HG03469 (cell line): Measurements from ENCODE around the gene RREB1.
"Not testable (repeated sequence)": the region's sequence is repeated elsewhere in the genome, so short reads cannot be mapped to it uniquely, and the experiment has no call there.

ENCODE experiments used
- ATAC-seq: cut with Tn5 transposase; IDR thresholded peaks from one replicate; pipeline ENCODE4 v1.9.1; 2021; ENCODE audit warnings: mild to moderate bottlenecking, moderate library complexity, moderate number of reproducible peaks; ENCODE audit not compliant: unreplicated experiment

RREB1 gene

DNA sequence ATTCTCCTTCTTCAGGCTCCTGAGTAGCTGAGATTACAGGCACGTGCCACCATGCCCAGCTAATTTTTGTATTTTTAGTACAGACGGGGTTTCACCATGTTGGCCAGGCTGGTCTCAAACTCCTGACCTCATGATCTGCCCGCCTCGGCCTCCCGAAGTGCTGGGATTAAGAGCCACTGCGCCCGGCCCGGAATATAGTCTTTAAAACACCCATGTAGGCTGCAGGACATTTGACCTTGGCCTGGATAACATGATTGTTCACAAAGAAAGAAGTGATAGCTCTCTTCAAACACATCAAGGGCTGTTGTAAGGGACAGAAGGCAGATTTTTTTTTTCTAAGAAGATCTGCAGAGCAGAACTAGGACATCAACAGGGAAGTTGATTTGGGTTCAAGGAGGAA is 166.8 kb downstream of the RREB1 start:
- ATAC-seq, result not testable (repeated sequence)

DNA sequence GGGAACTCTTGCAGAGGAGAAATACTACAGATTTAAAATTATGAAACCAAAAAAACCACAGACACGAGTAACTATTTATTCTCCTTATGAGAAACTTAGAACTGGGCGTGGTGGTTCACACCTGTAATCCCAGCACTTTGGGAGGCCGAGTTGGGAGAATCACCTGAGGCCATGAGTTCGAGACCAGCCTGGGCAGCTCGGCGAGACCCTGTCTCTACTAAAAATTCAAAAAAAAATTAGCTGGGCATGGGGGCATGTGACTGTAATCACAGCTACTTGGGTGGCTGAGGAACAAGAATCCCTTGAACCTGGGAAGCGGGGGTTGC is 168.4 kb downstream of the RREB1 start:
- ATAC-seq, result no peak

DNA sequence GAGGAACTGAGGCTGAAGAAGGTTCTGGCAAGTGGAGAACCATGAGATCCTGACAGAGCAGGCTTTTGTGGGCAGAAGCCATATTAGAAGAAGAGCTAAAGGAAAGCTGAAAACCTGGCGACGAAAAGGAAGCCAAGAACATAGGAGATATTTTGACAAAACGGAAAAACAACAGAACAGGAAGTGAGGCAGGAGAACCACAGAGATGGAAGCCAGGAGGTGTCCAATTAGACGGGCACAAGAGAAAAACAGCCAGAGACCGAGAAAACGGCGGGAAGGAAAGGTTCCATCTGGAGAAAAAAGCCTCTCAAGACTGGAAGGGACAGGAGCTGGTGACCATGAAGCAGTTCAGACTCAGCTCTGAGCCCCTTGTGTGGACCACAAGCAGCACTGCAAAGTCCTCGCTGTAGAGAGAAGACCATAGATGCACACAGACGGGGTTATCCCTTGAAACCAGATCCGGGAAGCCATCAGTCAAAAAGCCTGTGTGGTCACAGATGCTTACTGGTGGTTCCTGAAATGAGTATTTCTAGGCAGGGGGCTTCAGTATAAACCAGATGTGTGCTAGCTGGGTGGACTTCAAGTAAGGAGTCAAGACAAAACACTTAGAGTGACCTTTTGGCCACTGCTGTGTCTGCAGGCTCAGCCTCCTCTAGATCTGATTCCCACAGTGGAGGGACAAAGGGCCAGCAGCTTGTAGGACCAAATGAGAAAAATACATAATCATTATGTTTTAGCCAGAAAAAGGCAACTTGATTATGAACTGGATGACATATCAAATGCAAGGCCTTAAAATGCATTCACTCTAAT is 174.5 kb downstream of the RREB1 start:
- no peak for ATAC-seq

DNA sequence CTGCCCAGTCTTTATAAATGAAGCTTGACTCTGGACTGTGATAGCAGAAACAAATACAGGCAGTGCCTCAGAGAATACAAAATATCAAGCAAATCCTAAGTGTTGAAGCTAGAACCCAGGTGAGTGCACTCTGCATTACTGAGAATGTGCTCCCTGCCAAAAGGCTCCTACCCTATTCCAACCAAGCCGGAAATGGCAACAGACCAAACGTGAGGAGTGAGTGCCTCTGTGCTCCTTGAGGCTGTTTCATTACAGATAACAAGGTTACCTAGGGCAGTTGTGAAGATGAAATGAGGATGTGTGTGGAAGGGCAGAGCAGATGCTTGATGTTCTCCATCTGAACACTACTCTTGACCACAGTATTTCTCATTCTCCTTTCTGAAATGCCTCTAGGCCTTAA is 175.9 kb downstream of the RREB1 start:
- no peak for ATAC-seq

DNA sequence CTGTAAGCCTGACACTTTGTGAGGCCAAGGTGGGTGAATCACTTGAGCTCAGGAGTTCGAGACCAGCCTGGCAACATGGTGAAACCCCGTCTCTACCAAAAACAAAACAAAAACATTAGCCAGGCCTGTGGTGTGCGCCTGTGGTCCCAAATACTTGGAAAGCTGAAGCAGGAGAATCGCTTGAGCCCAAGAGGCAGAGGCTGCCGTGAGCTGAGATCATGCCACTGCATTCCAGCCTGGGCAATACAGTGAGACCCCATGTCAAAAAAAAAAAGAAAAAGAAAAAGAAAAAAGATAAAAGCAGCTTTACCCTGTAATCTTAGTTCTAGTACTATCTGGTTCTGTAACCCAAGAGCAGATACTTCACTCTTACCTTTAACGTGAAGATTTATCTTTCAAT is 177.7 kb downstream of the RREB1 start:
- ATAC-seq, result no peak

DNA sequence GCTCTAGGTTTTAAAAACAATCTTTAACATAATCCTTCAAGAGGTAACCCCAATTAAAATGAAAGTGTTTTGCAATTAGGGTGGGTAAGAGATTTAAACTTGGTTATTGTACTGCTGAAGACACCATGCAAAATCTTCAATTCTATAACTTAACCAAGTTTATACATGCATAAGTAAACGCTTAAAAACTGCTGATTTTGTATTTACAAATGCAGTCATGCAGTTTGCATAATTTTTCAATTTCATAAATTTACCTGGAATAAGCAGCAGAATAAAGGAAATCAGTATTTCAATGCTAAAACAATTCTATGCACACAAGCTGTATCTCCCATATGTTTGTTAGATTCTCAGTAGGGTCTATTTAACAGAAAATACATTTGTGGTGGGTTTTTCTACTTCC is 182.3 kb downstream of the RREB1 start:
- no peak for ATAC-seq

DNA sequence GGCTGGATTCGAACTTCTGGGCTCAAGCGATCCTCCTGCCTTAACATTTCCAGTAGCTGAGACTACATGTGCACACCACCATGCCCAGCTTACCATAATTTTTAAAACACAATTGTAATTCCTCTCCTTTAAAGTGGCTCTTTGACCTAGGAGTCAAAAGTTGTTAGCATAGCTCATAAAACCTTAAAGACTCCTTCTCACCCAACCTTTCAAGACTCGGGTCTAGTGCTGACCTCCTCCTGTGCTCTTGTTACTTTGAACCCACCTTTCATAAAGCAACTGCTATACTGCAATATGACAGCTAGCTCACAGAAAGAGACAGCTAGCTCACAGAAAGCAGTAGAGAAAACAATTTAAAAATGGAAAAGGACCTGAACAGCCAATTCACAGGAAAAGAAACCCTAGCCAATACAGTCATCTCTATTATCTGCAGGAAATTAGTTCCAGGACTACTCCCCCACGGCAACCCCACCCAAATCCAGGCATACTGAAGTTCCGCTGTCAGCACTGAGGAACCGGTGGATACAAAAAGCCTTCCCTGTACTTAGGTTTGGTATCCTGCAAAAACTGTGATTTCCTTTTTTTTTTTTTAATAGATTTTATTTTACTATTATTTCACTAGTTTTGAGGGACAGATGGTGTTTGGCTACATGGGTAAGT is 185.0 kb downstream of the RREB1 start:
- ATAC-seq, result no peak

DNA sequence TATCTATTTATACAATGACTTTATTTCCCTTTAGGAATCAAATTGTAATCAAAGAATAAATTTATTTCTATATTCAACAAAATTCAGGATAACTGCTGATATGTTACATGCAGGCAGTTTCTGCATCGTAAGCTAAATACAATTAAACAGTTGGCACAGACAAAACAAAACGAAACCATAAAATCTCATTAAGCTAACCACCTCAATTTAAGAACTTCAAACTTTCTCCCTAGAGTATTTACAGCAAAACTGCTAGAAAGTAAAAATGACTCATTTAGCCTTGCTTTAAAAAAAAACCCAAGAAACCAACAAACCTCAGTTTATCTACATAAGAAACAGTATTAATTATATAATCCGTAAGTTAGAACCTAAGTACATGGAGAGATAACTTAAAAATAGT is 188.2 kb downstream of the RREB1 start:
- no peak for ATAC-seq

DNA sequence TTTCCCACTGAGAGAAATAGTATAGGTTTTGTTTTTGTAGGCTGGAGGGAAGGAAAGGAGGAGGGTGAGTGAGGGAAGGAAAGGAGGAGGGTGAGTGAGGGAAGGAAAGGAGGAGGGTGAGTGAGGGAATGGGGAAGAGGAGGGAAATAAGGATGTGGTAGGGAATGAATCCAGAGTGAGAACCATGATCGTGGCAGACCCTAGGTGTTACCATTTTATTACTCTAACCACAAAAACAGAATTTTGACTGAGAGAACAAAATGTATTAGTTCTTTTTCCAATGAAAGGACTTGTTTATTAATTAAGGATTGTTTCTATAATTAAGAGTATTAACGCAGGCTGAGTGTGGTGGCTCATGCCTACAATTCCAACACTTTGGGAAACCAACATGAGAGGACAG is 188.8 kb downstream of the RREB1 start:
- no peak for ATAC-seq

DNA sequence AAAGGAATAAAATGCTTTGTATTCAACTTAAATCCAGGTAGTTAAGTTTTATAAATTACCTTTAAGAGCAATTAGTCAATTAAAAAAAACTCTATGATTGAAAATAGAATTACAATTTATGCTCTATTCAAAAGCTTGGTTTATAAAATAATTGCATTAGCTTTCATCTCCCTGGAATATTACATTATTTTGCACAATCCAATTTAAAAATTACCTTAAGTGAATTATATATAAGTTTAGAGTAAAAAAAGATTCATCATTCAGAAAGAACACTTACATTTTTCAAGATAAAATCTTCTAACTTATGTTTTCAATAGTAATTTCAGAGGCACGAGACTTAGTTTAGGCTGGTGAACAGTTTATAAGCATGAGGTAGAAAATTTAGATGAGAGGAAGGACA is 190.4 kb downstream of the RREB1 start:
- no peak for ATAC-seq

DNA sequence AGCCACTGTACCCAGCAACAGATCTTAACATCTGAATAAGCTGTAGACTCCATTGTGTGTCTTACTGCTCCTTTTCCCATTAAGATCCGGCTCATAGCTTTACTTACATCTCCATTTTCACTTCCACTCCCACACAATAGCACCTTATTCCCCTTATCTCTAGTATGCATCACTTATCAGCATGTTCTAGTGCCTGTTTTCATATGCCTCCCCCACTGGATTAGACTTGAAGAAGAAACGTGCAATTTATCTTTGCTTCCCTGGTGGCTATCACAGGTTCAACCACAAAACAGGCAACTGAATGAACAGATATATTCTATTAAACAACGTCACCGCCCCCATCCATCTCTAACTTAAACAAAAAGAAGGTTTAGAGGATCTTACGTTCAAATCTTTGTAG is 193.2 kb downstream of the RREB1 start:
- ATAC-seq, result no peak
